HG03469 (cell line): ENCODE results near the gene HIC2.
A peak's percentile ranks its signal among the peaks of the same experiment; 100 is the strongest.
"Not testable (repeated sequence)": the region's sequence is repeated elsewhere in the genome, so short reads cannot be mapped to it uniquely, and the experiment has no call there.

Source experiments
- ATAC-seq: cut with Tn5 transposase; IDR thresholded peaks from one replicate; pipeline ENCODE4 v1.9.1; 2021; ENCODE audit warnings: mild to moderate bottlenecking, moderate library complexity, moderate number of reproducible peaks; ENCODE audit not compliant: unreplicated experiment

The HIC2 gene

GRCh38 chr22:21417227-21417746 is at the start of gene HIC2:
Gene HIC2 (plus strand): TSS chr22:21417371. CDS start chr22:21442832, 25,461 bp downstream.
- ATAC-seq = not testable (repeated sequence)

- not testable (repeated sequence) for ATAC-seq
These were observed 48.4 kb upstream of the HIC2 start for GRCh38 chr22:21368603-21369310.

GRCh38 chr22:21375880-21376279 is 41.3 kb upstream of the HIC2 start:
- ATAC-seq = not testable (repeated sequence)

- ATAC-seq = peak; percentile 42
These were observed 33.3 kb upstream of the HIC2 start, which contains the start of gene RIMBP3B for GRCh38 chr22:21383701-21384467. Gene RIMBP3B (plus strand): TSS chr22:21383751. CDS start chr22:21383859, 108 bp downstream.

- not testable (repeated sequence) for ATAC-seq
These were observed 32.5 kb upstream of the HIC2 start for GRCh38 chr22:21384468-21385357.

- not testable (repeated sequence) for ATAC-seq
These were observed 27.7 kb upstream of the HIC2 start for GRCh38 chr22:21389480-21389879.

GRCh38 chr22:21390013-21390412 is 27.2 kb upstream of the HIC2 start:
- not testable (repeated sequence) for ATAC-seq

- not testable (repeated sequence) for ATAC-seq
These were observed 22.6 kb upstream of the HIC2 start for GRCh38 chr22:21394613-21395012.

GRCh38 chr22:21401197-21401969 is 15.8 kb upstream of the HIC2 start:
- not testable (repeated sequence) for ATAC-seq

- not testable (repeated sequence) for ATAC-seq
These were observed 14.3 kb upstream of the HIC2 start for GRCh38 chr22:21402763-21403314.

GRCh38 chr22:21407139-21407538 is 10.0 kb upstream of the HIC2 start:
- ATAC-seq = not testable (repeated sequence)

GRCh38 chr22:21407792-21408191 is 9.4 kb upstream of the HIC2 start:
- not testable (repeated sequence) for ATAC-seq

- not testable (repeated sequence) for ATAC-seq
These were observed 796 bp upstream of the HIC2 start for GRCh38 chr22:21416375-21416774.

GRCh38 chr22:21417853-21418252 is 682 bp downstream of the HIC2 start:
- ATAC-seq = not testable (repeated sequence)

- ATAC-seq = not testable (repeated sequence)
These were observed 1.9 kb downstream of the HIC2 start for GRCh38 chr22:21418974-21419638.

- not testable (repeated sequence) for ATAC-seq
These were observed 3.1 kb downstream of the HIC2 start for GRCh38 chr22:21420180-21420763.

GRCh38 chr22:21424084-21424709 is 7.0 kb downstream of the HIC2 start:
- not testable (repeated sequence) for ATAC-seq
